Measurements from ENCODE around the gene AHDC1.

DNA sequence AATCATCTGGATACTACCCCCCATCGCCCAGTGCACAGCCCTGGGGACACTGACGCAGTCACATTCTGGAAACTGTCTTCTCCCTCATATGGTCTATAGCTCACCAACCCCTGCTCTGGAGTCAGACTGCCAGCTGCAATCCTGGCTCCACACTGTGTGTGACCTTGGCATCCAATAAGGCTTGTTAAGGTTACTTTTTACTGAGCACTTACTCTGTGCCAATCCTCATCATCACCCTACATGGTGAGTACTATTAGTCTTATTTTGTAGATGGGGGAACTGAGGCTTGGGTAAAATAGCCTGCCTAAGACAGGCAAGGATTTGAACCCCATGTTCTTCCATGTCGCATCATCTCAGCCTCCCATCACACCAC is 34.9 kb downstream of the AHDC1 start:
- TF ChIP-seq, protein P1, sequence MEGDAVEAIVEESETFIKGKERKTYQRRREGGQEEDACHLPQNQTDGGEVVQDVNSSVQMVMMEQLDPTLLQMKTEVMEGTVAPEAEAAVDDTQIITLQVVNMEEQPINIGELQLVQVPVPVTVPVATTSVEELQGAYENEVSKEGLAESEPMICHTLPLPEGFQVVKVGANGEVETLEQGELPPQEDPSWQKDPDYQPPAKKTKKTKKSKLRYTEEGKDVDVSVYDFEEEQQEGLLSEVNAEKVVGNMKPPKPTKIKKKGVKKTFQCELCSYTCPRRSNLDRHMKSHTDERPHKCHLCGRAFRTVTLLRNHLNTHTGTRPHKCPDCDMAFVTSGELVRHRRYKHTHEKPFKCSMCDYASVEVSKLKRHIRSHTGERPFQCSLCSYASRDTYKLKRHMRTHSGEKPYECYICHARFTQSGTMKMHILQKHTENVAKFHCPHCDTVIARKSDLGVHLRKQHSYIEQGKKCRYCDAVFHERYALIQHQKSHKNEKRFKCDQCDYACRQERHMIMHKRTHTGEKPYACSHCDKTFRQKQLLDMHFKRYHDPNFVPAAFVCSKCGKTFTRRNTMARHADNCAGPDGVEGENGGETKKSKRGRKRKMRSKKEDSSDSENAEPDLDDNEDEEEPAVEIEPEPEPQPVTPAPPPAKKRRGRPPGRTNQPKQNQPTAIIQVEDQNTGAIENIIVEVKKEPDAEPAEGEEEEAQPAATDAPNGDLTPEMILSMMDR (IDR thresholded peaks at IDR 0.05) = no peak
- TF ChIP-seq EZH2 (IDR thresholded peaks at IDR 0.05) = no peak
- no peak for TF ChIP-seq EZH2phosphoT487 (IDR thresholded peaks at IDR 0.05)

Measured in neural progenitor cell (in vitro differentiated cells).